H1 (cell line): ENCODE measurements around the gene IKZF5. TPM values are rescaled to one million over a fixed set of nuclear protein-coding genes. Genes with fewer than 3 reads are reported as not detected.

Source experiments
- USF2 ChIP-seq: IDR thresholded peaks from 2 replicates; pipeline ENCODE4 v1.6.1; 2011; ENCODE audit warnings: low read length, improper control_type of control experiment
- polyA plus RNA-seq, 7 experiments: library from polyadenylated mRNA; depleted of rRNA in 3 of 7; stranded (reverse) in 5 of 7; unstranded in 2 of 7; fragments of >200 nt in 5 of 7; fragments of 200-250 nt in 2 of 7; gene quantifications; 1 replicate in 5 of 7; 2 replicates in 1 of 7; 4 replicates in 1 of 7; pipeline versions ENCODE4 v1.2.1 to v1.2.3, GENCODE V29; 2011 to 2013; ENCODE audit warnings: missing spikeins in 2 of 7, mixed read lengths in 2 of 7
- total RNA-seq: library from RNA; stranded (reverse); fragmentation: NEBNext Ultra II Directional; extraction: Animal tissue kit (Norgen Biotek cat#: 25700); gene quantifications from 2 replicates; pipeline ENCODE4 v1.2.1, GENCODE V29; 2021

IKZF5 gene
- total and polyA plus RNA-seq, 2 of the 8 experiments (the other 6 are each of a cell fraction or from before 2014, with no cell fraction given), result 5.2 to 15.3 TPM

DNA sequence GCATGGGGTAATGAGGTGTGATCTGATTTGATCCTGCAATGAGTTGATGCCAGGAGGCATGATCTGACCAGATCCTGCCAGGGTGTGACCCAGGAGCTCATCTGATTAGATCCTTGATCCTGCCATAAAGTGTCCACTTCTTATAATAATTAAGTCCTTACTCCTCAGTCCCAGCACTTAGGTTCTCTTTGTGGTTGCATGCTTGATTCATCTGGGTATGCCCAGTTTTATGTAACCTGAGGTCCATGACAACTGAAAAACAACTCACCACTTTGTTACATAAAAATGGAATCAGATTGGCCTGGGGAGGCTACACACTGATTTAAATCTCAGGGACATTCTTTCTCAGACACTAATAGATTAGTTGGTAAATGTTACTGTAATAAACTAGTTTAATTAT lies 19.3 kb upstream of the IKZF5 start (continued):
- no peak for TF ChIP-seq USF2
